Glutamatergic neuron (in vitro differentiated cells): Measurements from ENCODE around the gene OTOL1. TPM values are rescaled to one million over a fixed set of nuclear protein-coding genes. Genes with fewer than 3 reads are reported as not detected.

ENCODE experiments used
- DNase-seq: peaks from one replicate; pipeline ENCODE4 v3.0.0; 2022
- H3K27ac Mint-ChIP-seq: one replicate; pipeline ENCODE4 v1.8.0; 2020; ENCODE audit warnings: mild to moderate bottlenecking, mixed read lengths, inconsistent platforms; ENCODE audit not compliant: unreplicated experiment
- H3K27me3 Mint-ChIP-seq: one replicate; pipeline ENCODE4 v1.8.0; 2020; ENCODE audit warnings: mild to moderate bottlenecking, moderate library complexity, mixed read lengths, inconsistent platforms; ENCODE audit not compliant: unreplicated experiment
- H3K36me3 Mint-ChIP-seq: one replicate; pipeline ENCODE4 v1.8.0; 2020; ENCODE audit warnings: mild to moderate bottlenecking, mixed read lengths, inconsistent platforms; ENCODE audit not compliant: unreplicated experiment
- H3K4me1 Mint-ChIP-seq: one replicate; pipeline ENCODE4 v1.8.0; 2020; ENCODE audit warnings: mild to moderate bottlenecking, low read depth, mixed read lengths, inconsistent platforms; ENCODE audit not compliant: unreplicated experiment
- H3K4me3 Mint-ChIP-seq: one replicate; pipeline ENCODE4 v1.8.0; 2020; ENCODE audit warnings: mild to moderate bottlenecking, mixed read lengths, inconsistent platforms; ENCODE audit not compliant: unreplicated experiment
- H3K9me3 Mint-ChIP-seq: one replicate; pipeline ENCODE4 v1.8.0; 2020; ENCODE audit warnings: mild to moderate bottlenecking, moderate library complexity, mixed read lengths, inconsistent platforms; ENCODE audit not compliant: unreplicated experiment
- CTCF ChIP-seq: fragments of 200-600 bp; sonication (generic); IDR thresholded peaks from one replicate; pipeline ENCODE4 v1.5.0; 2021; ENCODE audit not compliant: partially characterized antibody, unreplicated experiment
- total RNA-seq: library from RNA; stranded (reverse); fragmentation: NEBNext Ultra II Directional; extraction: Animal tissue kit (Norgen Biotek cat#: 25700); gene quantifications from one replicate; pipeline ENCODE4 v1.2.1, GENCODE V29; 2021; ENCODE audit not compliant: unreplicated experiment

OTOL1 gene
- total RNA-seq, 1 donor from 2014 or later: not detected

- Mint-ChIP-seq H3K4me3 (no peak overlapping the region), H3K27ac (no peak overlapping the region), H3K36me3 (no peaks in the 10 kb centered on the region), H3K4me1 (no peaks in the 10 kb centered on the region), H3K27me3 (no peaks in the 10 kb centered on the region), H3K9me3 (no peaks in the 10 kb centered on the region)
- TF ChIP-seq CTCF: no peak
- no peak for DNase-seq
These were observed 27.3 kb downstream of the OTOL1 start for GRCh38 chr3:161523916-161524315.

- H3K27ac Mint-ChIP-seq: no peak overlapping the region
- H3K4me1 Mint-ChIP-seq: no peaks in the 10 kb centered on the region
- no peaks in the 10 kb centered on the region for H3K36me3 Mint-ChIP-seq
- DNase-seq: no peak
- no peaks in the 10 kb centered on the region for H3K27me3 Mint-ChIP-seq
- TF ChIP-seq CTCF: no peak
- no peaks in the 10 kb centered on the region for H3K9me3 Mint-ChIP-seq
- no peak overlapping the region for H3K4me3 Mint-ChIP-seq
These were observed 35.3 kb downstream of the OTOL1 start for GRCh38 chr3:161531930-161532329.

GRCh38 chr3:161540594-161540993, 44.0 kb downstream of the OTOL1 start:
- Mint-ChIP-seq H3K4me3 (no peak overlapping the region), H3K27ac (no peak overlapping the region), H3K4me1 (no peaks in the 10 kb centered on the region), H3K9me3 (no peaks in the 10 kb centered on the region), H3K36me3 (no peaks in the 10 kb centered on the region), H3K27me3 (no peaks in the 10 kb centered on the region)
- DNase-seq: no peak
- TF ChIP-seq CTCF: no peak

- Mint-ChIP-seq H3K4me1 (no peaks in the 10 kb centered on the region), H3K4me3 (no peak overlapping the region), H3K9me3 (no peaks in the 10 kb centered on the region), H3K27ac (no peak overlapping the region), H3K36me3 (no peaks in the 10 kb centered on the region), H3K27me3 (no peaks in the 10 kb centered on the region)
- TF ChIP-seq CTCF: no peak
- DNase-seq: no peak
These were observed 49.2 kb downstream of the OTOL1 start for GRCh38 chr3:161545824-161546223.

GRCh38 chr3:161548301-161548700, 51.7 kb downstream of the OTOL1 start:
- Mint-ChIP-seq H3K27ac (no peak overlapping the region), H3K27me3 (no peaks in the 10 kb centered on the region)

More at GRCh38 chr3:161548301-161548700, 51.7 kb downstream of the OTOL1 start:
- Mint-ChIP-seq H3K4me1 (no peaks in the 10 kb centered on the region), H3K4me3 (no peak overlapping the region), H3K36me3 (no peaks in the 10 kb centered on the region), H3K9me3 (no peaks in the 10 kb centered on the region)
- no peak for TF ChIP-seq CTCF
- DNase-seq: no peak
